Measurements from ENCODE around the gene CCDC57.

The CCDC57 gene

DNA sequence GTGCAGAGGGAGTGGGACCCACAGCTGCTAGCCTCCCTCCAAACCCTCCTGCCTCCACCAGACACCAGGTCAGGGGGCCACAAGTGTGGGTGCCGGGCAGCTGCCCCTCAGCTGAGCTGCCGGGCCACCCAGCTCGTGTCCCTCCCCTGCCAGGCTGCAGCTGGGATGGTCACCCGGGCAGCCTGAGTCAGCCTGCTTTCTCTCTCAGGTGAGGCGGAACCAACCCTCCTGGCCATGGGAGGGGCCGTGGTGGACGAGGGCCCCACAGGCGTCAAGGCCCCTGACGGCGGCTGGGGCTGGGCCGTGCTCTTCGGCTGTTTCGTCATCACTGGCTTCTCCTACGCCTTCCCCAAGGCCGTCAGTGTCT lies 23.1 kb upstream of the CCDC57 start:
- no peak for ATAC-seq

GRCh38 chr17:82235056-82235774 lies 22.6 kb upstream of the CCDC57 start:
- ATAC-seq = no peak

- ATAC-seq = no peak
These were observed 21.8 kb upstream of the CCDC57 start for GRCh38 chr17:82234211-82235055.

- ATAC-seq = no peak
These were observed 20.5 kb upstream of the CCDC57 start for GRCh38 chr17:82232876-82233785.

DNA sequence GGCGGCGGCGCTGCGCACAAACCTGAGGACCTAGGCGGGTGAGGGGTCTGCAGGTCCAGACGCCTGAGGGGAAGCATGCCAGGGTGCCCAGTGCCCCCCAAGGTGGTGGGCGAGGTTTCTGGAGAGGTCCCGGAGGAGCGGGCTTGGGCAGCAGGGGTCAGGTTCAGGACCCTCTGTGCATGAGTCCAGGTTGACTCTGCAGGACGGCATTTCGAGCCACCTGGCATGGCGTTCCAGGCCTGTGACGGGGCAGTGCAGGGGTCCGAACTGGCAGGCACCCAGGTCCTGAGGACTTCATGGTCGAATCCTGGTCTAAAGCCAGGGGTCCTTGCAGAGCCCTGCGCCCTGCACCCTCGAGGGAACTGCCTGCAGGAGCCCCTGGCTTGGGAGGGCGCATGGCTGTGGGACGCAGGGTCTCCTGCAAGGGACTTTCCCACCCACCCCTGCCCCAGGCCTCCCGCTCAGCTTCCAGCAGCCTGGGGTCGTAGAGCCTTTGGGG lies 19.7 kb upstream of the CCDC57 start:
- no peak for ATAC-seq

DNA sequence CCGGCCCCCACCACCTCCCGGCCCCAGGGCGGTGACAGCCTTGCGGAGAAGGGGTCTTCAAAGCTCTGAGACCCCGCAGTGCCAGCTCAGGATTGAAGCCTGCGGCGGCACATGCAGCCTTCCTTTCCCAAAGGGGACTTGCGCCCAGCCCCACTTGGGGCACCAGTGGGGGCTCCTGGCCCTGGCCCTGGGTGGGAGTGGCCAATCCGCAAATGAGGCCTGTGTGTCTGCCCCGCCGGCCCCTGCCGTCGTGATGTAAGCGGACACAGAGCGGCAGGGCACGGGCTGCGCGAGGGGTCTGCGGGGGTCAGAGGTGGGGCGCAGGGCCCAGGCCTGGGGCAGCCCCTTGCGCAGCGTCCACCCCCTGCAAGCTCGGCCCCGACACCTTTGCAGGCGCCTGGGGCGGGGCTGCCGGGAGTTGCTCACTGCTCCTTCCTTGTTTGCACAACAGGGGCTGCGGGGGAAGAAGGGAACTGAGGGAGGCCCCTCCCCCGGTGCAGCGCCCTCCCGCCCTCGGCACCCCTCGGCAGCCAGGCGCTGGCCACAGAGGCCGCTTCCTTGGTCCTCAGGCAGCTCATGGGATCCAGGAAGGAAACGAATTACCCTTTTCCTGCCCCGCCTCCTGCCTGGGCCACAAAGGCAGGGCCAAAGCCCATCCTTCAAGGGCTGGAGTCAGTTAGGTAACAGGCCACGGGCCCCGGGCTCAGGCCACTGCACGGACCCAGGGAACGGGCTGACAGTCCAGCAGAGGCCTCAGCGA lies 19.1 kb upstream of the CCDC57 start:
- ATAC-seq = no peak

DNA sequence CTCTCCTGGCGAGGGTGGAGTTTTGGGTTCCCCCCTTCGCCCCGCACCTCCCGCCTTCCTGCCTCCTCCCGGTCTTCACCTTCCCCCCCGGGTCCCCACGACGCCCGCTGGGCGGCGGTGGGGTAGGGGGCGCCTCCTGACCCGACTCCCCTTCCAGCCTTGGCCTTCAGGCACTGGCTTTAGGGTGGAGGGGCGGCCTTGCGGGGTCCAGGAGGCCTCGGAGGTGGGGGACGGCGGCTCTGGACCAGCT lies 18.6 kb upstream of the CCDC57 start:
- ATAC-seq = no peak

GRCh38 chr17:82230609-82231311 lies 18.1 kb upstream of the CCDC57 start:
- ATAC-seq = peak; percentile 19 to 39

DNA sequence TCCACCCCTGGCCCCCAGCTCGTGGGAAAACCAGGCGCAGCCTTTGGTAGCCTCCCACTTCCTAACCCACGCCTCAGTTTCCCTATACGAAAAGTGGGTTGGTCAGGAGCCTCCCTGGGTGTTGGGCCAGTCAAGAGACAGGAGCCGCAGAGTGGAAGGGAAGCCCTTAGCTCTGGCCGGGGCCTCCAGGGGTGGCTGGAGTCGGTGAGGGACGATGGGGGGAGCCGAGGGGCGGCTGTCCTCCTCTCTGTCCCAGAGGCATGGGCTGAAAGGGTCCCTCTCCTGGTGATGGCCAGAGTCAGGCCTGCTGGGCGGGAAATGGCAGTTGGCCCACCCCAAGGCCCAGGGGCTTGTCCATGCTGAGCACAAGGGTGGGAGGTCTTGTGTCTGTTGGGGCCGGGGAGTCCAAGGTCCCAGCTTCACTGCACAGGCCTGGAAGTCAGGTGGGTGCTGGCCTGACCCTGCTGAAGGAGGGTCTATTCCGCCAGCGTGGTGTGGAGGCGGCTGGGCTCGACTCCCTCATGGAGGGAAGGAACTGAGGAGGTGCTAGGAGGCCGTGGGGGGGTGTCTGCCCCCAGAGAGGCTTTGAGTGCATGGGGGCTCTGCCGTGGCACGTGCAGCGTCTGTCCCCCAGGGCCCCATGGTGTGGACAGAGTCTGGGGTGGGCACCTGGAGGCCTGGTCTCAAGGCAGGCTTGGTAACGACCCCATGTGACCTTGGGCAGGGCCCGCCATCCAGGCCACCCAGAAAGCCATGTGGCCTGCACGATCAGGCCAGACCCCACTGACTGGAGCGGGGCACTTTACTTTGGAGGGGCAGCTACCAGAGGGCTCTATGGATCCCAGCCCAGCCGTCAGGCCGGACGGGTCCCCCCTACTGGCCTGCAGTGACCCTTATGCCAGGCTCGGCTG lies 17.3 kb upstream of the CCDC57 start:
- no peak for ATAC-seq

DNA sequence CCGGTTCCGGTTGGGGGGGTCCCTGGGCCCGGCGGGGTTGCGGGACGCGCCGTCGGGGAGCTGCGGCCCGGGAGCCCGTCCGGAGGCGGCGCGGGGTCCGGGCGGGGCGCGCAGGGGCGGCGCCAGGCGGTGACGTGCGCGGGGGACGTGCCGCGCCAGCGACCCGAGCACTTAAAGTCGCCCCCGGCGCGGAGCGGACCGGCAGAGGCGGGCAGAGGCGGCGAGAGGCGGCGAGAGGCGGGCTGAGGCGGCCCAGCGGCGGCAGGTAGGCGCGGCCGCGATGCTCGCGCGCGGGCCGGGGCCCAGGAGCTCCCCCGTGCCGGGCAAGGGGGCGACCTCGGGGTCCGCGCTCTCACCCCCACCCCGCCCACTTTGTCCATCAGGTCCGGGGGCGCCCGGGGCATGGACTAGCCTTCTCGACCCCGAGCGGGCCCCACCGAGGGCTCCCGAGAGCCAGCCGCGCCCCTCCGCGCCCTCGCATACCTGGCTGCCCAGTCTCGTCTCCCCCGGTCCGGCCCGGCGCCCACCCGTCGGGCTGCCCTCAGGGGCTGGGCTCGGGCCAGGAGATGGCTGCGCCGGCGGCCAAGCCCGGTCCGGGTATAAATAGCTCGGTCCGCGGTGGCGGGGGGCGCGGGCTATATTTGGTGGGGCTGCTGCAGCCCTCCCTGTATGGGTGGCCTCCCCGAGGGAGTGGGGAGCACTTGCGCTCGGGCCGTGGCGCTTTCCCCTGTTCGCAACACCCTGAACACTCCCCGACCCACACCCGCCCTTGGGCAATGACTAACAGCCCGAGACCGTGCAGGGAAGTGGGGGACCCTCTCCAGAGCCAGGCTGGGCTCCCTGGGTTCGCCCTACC lies 16.4 kb upstream of the CCDC57 start, which contains the start of gene SLC16A3:
TSS of gene SLC16A3 (plus strand) at position 201 of the 856 bp plus-strand sequence. CDS start 6,967 bp downstream, outside the sequence.
- ATAC-seq = peak; percentile 69

DNA sequence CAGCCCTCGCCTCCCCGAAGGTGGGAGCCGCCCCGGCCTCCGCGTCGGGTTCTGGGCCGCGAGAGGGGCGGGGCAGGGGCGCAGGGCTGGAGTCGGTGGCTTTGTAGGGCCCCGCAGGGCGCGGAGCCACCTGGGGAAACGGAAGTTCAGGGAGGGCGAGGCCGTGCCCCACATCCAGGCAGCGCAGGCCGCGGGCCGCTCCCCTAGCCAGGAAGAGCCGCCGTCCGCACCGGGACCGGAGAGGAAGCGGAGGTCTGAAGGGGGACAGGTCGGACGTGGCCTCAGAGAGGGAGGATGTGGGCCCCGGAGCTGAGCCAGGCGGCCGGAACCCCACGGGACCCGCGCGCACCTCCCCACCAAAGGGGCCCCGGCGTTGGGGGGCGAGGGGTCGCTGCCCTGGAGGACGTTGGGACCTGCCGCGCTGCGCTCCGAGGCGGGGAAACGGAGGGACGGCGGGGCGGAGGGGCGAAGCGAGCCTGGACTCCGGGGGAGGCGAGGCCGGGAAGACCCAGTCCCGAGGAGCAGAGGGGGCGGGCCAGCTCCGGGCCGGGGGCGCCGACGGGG lies 15.7 kb upstream of the CCDC57 start:
- ATAC-seq = peak; percentile 50 to 57

DNA sequence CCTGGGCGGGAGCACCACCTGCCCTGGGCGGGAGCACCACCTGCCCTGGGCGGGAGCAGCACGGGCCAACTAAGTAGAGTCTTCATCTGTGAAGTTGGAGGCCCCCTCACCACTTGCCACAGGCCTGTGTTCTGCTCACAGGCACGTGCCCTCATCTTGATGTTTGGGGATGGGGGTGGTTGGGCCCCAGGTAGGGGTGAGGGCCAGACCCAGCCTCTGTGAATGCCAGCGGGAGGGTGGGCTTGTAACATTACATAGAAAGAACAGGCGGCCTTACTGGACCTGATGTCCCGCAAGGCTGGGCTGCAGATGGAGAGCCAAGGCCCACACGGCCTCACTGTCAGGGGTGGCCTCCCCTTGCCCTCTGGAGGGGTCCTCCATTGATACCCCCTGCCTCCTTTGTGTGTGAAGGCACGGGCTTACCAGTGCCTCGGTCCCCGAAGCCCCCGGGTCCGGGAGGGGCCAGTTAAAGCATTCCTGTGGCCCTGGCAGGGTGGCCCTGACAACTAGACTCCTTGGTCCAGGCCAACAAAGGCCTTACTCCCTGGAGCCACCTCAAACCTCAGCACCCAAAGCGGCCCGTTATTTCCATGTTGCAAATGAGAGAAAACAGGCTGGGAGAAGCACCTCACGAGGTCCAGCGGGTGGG lies 15.1 kb upstream of the CCDC57 start:
- no peak for ATAC-seq

GRCh38 chr17:82226809-82227628 lies 14.4 kb upstream of the CCDC57 start:
- ATAC-seq = no peak

DNA sequence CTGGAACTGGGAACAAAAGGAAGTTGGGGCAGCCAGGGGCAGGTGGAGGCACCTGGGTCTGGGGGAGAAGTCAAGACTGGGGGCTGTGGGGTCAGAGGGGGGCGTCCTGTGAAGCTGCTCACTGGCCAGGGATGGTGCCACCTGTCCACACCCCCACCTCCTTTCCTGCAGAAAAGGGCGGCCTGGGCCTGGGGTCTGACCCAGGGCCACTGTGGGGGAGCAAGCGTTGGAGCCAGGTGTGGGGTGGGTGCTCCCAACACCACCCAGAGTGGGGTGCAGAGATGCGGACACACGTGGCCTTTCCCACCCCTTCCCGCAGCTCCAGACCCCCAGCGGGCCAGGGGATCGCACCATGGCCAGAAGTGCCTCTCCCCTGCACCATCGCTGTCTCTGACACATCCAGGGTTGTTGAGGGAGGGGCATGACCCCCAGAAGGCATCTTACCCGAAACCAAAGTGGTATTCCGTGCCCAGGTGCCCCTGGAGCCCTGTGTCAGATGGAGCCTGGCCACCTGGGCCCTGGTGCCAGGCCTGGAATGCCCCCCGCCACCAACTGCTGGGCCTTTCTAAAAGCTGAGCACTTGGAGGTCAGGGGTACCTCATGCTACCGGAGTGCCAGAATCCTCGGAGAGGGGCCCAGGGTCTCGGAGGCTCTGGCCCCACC lies 13.6 kb upstream of the CCDC57 start:
- no peak for ATAC-seq

GRCh38 chr17:82225368-82226029 lies 12.9 kb upstream of the CCDC57 start:
- ATAC-seq = no peak

- no peak for ATAC-seq
These were observed 12.0 kb upstream of the CCDC57 start for GRCh38 chr17:82224666-82225065.

GRCh38 chr17:82223517-82223916 lies 10.9 kb upstream of the CCDC57 start:
- no peak for ATAC-seq

Data from activated CD4-positive, CD25-positive, alpha-beta regulatory T cell treated with anti-CD3 and anti-CD28 coated beads, Interleukin-2, amount 50 U/mL, for 24 hours (primary cell).